SK-N-SH (cell line): ENCODE data around the gene NR3C1.

Source experiments
- ELF1 ChIP-seq: IDR thresholded peaks from 2 replicates; pipeline ENCODE4 v1.4.0; 2012
- EP300 ChIP-seq, 2 experiments: IDR thresholded peaks; 2 replicates each; pipeline versions ENCODE4 v1.4.0 to v1.6.1; 2012; ENCODE audit warnings: borderline replicate concordance in 1 of 2, low read depth in 1 of 2, low read length in 1 of 2
- POLR2AphosphoS5 ChIP-seq: IDR thresholded peaks from 2 replicates; pipeline ENCODE4 v1.6.1; 2012; ENCODE audit warnings: low read depth, low read length
- RAD21 ChIP-seq: IDR thresholded peaks from 2 replicates; pipeline ENCODE4 v1.6.1; 2012; ENCODE audit warnings: mild to moderate bottlenecking, low read length
- RXRA ChIP-seq: IDR thresholded peaks from 2 replicates; pipeline ENCODE4 v1.4.0; 2012; ENCODE audit warnings: low read depth, mild to moderate bottlenecking, borderline replicate concordance
- TF ChIP-seq, protein P1 (sequence below): fragments of 150-350 bp; IDR thresholded peaks from 2 replicates; pipeline ENCODE4 v1.6.1; 2017; ENCODE audit warnings: antibody characterized with exemption, low read length, low read depth, borderline replicate concordance
- TF ChIP-seq, protein P2 (sequence below): fragments of 200-600 bp; sonication (generic); IDR thresholded peaks from 2 replicates; pipeline ENCODE4 v1.6.1; 2017; ENCODE audit warnings: antibody characterized with exemption, mild to moderate bottlenecking, moderate library complexity
- TF ChIP-seq, protein P3 (sequence below): IDR thresholded peaks from 2 replicates; pipeline ENCODE4 v1.6.1; 2012; ENCODE audit warnings: mild to moderate bottlenecking, low read depth, low read length, moderate library complexity

DNA sequence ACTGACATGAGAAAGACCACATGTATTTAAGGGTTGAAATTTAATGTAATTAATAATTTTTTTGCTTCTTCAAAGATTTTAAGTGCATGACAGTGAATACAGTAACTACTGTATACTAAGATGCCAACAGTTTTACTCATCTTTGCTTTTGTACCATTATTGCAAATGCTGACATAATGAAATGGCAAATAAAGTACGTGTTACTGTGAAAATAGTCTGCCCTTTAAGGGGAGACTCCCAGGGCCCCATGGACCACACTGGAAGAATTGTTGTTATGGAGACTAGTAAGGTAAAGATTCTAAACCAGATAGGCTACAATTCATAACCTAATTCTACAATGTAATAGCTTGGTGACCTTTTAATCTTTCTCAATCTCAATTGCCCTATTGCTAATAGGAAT lies 84.7 kb downstream of the NR3C1 start:
- TF ChIP-seq, protein P1, sequence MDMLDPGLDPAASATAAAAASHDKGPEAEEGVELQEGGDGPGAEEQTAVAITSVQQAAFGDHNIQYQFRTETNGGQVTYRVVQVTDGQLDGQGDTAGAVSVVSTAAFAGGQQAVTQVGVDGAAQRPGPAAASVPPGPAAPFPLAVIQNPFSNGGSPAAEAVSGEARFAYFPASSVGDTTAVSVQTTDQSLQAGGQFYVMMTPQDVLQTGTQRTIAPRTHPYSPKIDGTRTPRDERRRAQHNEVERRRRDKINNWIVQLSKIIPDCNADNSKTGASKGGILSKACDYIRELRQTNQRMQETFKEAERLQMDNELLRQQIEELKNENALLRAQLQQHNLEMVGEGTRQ, result no peak
- TF ChIP-seq RXRA, result no peak
- TF ChIP-seq EP300 (IDR thresholded peaks at IDR 0.05; ENCODE audit: borderline replicate concordance in 1 of 2, low read depth in 1 of 2, low read length in 1 of 2), result no peak
- TF ChIP-seq, protein P2, sequence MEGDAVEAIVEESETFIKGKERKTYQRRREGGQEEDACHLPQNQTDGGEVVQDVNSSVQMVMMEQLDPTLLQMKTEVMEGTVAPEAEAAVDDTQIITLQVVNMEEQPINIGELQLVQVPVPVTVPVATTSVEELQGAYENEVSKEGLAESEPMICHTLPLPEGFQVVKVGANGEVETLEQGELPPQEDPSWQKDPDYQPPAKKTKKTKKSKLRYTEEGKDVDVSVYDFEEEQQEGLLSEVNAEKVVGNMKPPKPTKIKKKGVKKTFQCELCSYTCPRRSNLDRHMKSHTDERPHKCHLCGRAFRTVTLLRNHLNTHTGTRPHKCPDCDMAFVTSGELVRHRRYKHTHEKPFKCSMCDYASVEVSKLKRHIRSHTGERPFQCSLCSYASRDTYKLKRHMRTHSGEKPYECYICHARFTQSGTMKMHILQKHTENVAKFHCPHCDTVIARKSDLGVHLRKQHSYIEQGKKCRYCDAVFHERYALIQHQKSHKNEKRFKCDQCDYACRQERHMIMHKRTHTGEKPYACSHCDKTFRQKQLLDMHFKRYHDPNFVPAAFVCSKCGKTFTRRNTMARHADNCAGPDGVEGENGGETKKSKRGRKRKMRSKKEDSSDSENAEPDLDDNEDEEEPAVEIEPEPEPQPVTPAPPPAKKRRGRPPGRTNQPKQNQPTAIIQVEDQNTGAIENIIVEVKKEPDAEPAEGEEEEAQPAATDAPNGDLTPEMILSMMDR, result no peak
- no peak for TF ChIP-seq POLR2AphosphoS5
- TF ChIP-seq, protein P3, sequence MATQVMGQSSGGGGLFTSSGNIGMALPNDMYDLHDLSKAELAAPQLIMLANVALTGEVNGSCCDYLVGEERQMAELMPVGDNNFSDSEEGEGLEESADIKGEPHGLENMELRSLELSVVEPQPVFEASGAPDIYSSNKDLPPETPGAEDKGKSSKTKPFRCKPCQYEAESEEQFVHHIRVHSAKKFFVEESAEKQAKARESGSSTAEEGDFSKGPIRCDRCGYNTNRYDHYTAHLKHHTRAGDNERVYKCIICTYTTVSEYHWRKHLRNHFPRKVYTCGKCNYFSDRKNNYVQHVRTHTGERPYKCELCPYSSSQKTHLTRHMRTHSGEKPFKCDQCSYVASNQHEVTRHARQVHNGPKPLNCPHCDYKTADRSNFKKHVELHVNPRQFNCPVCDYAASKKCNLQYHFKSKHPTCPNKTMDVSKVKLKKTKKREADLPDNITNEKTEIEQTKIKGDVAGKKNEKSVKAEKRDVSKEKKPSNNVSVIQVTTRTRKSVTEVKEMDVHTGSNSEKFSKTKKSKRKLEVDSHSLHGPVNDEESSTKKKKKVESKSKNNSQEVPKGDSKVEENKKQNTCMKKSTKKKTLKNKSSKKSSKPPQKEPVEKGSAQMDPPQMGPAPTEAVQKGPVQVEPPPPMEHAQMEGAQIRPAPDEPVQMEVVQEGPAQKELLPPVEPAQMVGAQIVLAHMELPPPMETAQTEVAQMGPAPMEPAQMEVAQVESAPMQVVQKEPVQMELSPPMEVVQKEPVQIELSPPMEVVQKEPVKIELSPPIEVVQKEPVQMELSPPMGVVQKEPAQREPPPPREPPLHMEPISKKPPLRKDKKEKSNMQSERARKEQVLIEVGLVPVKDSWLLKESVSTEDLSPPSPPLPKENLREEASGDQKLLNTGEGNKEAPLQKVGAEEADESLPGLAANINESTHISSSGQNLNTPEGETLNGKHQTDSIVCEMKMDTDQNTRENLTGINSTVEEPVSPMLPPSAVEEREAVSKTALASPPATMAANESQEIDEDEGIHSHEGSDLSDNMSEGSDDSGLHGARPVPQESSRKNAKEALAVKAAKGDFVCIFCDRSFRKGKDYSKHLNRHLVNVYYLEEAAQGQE, result no peak
- TF ChIP-seq ELF1, result no peak
- TF ChIP-seq RAD21, result no peak
